Endodermal cell (in vitro differentiated cells): ENCODE measurements around the gene OSM. TPM values are rescaled to one million over a fixed set of nuclear protein-coding genes. Genes with fewer than 3 reads are reported as not detected.

Source experiments
- DNase-seq: peaks from one replicate; pipeline ENCODE4 v3.0.0-alpha.2; 2017
- H3K27ac ChIP-seq: 2 replicates; pipeline ENCODE4 v1.5.1; 2013; ENCODE audit warnings: mild to moderate bottlenecking, low read depth, low read length, moderate library complexity
- H3K27me3 ChIP-seq: 2 replicates; pipeline ENCODE4 v1.6.1; 2013; ENCODE audit warnings: mild to moderate bottlenecking, low read length, moderate library complexity; ENCODE audit not compliant: insufficient read depth, control insufficient read depth, poor library complexity, severe bottlenecking
- H3K36me3 ChIP-seq: 2 replicates; pipeline ENCODE4 v1.7.0; 2013; ENCODE audit warnings: mild to moderate bottlenecking, low read length, moderate library complexity; ENCODE audit not compliant: control insufficient read depth, insufficient read depth
- H3K4me1 ChIP-seq: one replicate; pipeline ENCODE4 v1.7.0; 2013; ENCODE audit warnings: low read length; ENCODE audit not compliant: control insufficient read depth, insufficient read depth
- H3K4me3 ChIP-seq: 2 replicates; pipeline ENCODE4 v1.5.1; 2013; ENCODE audit warnings: mild to moderate bottlenecking, low read length, moderate library complexity
- H3K9ac ChIP-seq: 2 replicates; pipeline ENCODE4 v1.6.1; 2013; ENCODE audit warnings: mild to moderate bottlenecking, low read length, moderate library complexity; ENCODE audit not compliant: poor library complexity, severe bottlenecking; ENCODE audit errors: extremely low read depth
- H3K9me3 ChIP-seq: 2 replicates; pipeline ENCODE4 v1.6.1; 2013; ENCODE audit warnings: mild to moderate bottlenecking, low read length, moderate library complexity; ENCODE audit not compliant: control insufficient read depth
- H3K27ac Mint-ChIP-seq: 2 replicates; pipeline ENCODE4 v1.8.0; 2020; ENCODE audit warnings: mixed read lengths
- H3K27me3 Mint-ChIP-seq: 2 replicates; pipeline ENCODE4 v1.8.0; 2021; ENCODE audit warnings: mild to moderate bottlenecking, mixed read lengths; ENCODE audit not compliant: insufficient read depth
- H3K36me3 Mint-ChIP-seq: 2 replicates; pipeline ENCODE4 v1.8.0; 2020; ENCODE audit warnings: low read depth, mixed read lengths
- H3K4me1 Mint-ChIP-seq: 2 replicates; pipeline ENCODE4 v1.8.0; 2020; ENCODE audit warnings: mixed read lengths
- H3K4me3 Mint-ChIP-seq: 2 replicates; pipeline ENCODE4 v1.8.0; 2020; ENCODE audit warnings: mild to moderate bottlenecking, moderate library complexity, mixed read lengths
- H3K9me3 Mint-ChIP-seq: 2 replicates; pipeline ENCODE4 v1.8.0; 2020; ENCODE audit warnings: mild to moderate bottlenecking, mixed read lengths
- WGBS, 2 experiments: methylation state at CpG; one replicate each; pipeline versions ENCODE4 v1.1.5 to v1.1.7; 2013; ENCODE audit warnings: missing lambda C conversion rate in 2 of 2, mixed read lengths in 1 of 2; ENCODE audit not compliant: insufficient coverage in 1 of 2, insufficient read length in 1 of 2; 5-methylcytosine and 5-hydroxymethylcytosine counted together
- total RNA-seq, 2 donors: library from RNA; stranded (reverse); fragmentation: NEBNext Ultra II Directional in 1 of 2; extraction: Animal tissue kit (Norgen Biotek cat#: 25700) in 1 of 2; gene quantifications; 2 replicates in 1 of 2; 3 replicates in 1 of 2; pipeline ENCODE4 v1.2.1, GENCODE V29; 2021
- TF ChIP-seq, protein P1 (sequence below): fragments of 200-600 bp; sonication (generic); conservative IDR thresholded peaks from 2 replicates; pipeline ENCODE4 v1.5.0; 2021; ENCODE audit warnings: antibody characterized with exemption, mild to moderate bottlenecking

The OSM gene
- total RNA-seq, 2 donors from 2014 or later: not detected

DNA sequence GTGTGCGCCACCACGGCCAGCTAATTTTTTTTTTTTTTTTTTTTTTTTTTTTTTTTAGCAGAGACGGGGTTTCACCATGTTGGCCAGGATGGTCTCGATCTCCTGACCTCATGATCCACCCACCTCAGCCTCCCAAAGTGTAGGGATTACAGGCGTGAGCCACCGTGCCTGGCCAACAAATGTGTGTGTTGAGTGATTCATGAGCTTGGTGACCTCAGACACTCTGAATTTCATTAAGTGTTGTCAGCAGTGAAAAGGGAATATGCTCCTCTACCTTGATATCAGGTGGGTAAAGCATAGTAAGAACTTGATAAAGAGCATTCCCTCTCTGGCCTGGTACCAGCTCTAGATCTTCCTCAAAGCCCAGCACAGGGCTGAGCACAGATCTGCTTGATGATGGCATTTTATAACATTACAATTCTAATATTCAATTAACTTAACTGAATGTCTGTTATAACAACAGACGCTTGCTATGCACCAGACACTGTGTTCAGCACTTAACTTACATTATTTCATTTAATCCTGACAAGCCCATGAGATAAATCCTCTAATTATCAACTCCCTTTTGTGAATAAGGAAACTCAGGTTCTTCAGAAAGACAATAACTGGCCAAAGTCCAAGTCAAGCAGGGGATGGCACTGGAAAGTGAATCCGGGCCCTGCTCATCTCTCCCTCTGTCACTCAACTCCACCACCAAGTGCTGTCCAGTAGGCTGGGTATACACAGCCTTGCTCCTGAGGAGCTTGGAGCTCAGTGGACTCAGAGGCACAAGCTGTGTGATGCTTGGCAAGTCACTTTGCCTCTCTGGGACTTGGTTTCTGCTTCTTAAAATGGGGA, 47.1 kb upstream of the OSM start:
- H3K36me3 Mint-ChIP-seq: peaks cover 13% of the 10 kb centered on the region
- no peak for DNase-seq
- H3K9me3 Mint-ChIP-seq: no peaks in the 10 kb centered on the region
- H3K27me3 Mint-ChIP-seq: no peaks in the 10 kb centered on the region
- Histone ChIP-seq H3K9ac (no peak overlapping the region), H3K9me3 (no peaks in the 10 kb centered on the region), H3K27ac (no peak overlapping the region), H3K4me1 (peaks cover 10% of the 10 kb centered on the region), H3K4me3 (no peak overlapping the region), H3K27me3 (no peaks in the 10 kb centered on the region), H3K36me3 (peaks cover 6% of the 10 kb centered on the region)
- peaks cover 31% of the 10 kb centered on the region for H3K4me1 Mint-ChIP-seq
- no peak overlapping the region for H3K4me3 Mint-ChIP-seq
- TF ChIP-seq, protein P1, sequence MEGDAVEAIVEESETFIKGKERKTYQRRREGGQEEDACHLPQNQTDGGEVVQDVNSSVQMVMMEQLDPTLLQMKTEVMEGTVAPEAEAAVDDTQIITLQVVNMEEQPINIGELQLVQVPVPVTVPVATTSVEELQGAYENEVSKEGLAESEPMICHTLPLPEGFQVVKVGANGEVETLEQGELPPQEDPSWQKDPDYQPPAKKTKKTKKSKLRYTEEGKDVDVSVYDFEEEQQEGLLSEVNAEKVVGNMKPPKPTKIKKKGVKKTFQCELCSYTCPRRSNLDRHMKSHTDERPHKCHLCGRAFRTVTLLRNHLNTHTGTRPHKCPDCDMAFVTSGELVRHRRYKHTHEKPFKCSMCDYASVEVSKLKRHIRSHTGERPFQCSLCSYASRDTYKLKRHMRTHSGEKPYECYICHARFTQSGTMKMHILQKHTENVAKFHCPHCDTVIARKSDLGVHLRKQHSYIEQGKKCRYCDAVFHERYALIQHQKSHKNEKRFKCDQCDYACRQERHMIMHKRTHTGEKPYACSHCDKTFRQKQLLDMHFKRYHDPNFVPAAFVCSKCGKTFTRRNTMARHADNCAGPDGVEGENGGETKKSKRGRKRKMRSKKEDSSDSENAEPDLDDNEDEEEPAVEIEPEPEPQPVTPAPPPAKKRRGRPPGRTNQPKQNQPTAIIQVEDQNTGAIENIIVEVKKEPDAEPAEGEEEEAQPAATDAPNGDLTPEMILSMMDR: no peak
- WGBS, 2 experiments: 94 to 95% methylated on average over 4 to 7 of the region's 8 CpGs
- no peak overlapping the region for H3K27ac Mint-ChIP-seq

DNA sequence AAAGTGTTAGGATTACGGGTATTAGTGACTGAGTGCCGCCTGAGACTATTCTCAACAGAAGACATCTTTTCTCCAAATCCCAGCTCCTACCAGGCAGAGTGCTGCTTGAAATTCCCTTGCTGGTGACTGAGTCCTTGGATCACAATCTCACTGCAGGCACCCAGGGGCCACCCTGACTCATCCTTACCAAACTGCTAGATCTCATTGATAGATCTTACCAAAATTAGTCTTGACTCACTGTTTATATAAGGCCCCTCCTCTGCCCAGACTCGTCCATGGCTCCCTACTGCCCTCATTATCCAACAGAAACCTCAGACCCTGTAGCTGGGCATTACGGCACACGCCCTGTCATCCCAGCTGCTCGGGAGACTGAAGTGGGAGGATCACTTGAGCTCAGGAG, 45.4 kb upstream of the OSM start:
- Mint-ChIP-seq H3K36me3 (peaks cover 13% of the 10 kb centered on the region), H3K9me3 (no peaks in the 10 kb centered on the region), H3K27me3 (no peaks in the 10 kb centered on the region), H3K27ac (no peak overlapping the region), H3K4me3 (no peak overlapping the region), H3K4me1 (peaks cover 18% of the 10 kb centered on the region)
- no peak overlapping the region for H3K4me3 ChIP-seq
- DNase-seq: no peak
- H3K27ac ChIP-seq: no peak overlapping the region
- H3K36me3 ChIP-seq: peaks cover 6% of the 10 kb centered on the region
- H3K4me1 ChIP-seq: peaks cover 6% of the 10 kb centered on the region
- H3K27me3 ChIP-seq: no peaks in the 10 kb centered on the region
- TF ChIP-seq, protein P1: no peak
- WGBS, 2 experiments: 90 to 94% methylated on average over 3 to 6 of the region's 6 CpGs
- no peak overlapping the region for H3K9ac ChIP-seq
- no peaks in the 10 kb centered on the region for H3K9me3 ChIP-seq

DNA sequence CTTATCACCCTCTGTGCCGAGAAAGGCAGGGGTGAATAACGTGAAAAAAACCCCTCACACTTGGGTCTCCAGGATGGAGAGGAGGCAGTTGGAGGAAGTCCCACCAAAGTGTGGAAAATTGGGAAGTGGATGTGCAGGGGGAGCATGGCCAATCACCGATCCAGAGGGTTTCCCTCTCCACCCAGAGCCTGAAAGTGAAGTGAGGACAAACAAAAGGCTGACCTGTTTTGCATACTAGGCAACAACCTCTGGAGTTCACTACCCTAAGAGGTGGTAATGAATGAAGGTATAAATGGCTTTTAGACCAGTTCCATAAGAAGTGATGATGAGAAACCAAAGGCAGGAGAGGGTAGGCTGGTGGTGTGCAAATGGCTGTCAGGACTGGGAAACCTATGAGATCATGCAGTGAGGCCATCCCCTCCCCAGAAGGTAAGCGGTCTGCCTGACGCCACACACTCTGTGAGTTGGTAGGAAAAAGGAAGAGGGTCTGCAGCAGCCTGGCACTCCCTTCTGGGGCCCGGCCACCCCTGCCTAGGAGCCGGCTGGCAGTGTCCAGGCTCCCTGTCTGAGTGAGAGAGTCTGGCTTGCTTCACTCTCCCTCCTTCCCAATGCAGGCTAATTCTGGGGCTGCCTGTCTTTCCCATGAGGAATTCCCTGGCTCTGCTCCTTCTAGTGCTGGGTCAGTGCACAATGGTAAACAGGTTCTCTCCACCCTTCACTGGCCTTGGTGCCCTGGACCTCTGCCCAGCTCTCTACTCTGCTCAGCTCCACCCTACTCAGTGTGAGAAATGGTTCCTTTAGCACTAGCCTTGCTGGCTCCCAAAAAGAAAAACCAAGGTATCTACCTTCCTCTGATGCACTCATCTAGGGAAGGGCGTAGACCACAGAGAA, 44.5 kb upstream of the OSM start:
- WGBS, 2 experiments: 79 to 89% methylated on average over 2 to 8 of the region's 8 CpGs
- Mint-ChIP-seq H3K4me1 (peaks cover 18% of the 10 kb centered on the region), H3K4me3 (no peak overlapping the region), H3K27ac (no peak overlapping the region), H3K27me3 (no peaks in the 10 kb centered on the region), H3K9me3 (no peaks in the 10 kb centered on the region), H3K36me3 (peaks cover 13% of the 10 kb centered on the region)
- peaks cover 6% of the 10 kb centered on the region for H3K36me3 ChIP-seq
- TF ChIP-seq, protein P1: no peak
- H3K9ac ChIP-seq: no peak overlapping the region
- H3K4me1 ChIP-seq: peaks cover 6% of the 10 kb centered on the region
- no peak overlapping the region for H3K27ac ChIP-seq
- no peaks in the 10 kb centered on the region for H3K9me3 ChIP-seq
- H3K4me3 ChIP-seq: no peak overlapping the region
- no peaks in the 10 kb centered on the region for H3K27me3 ChIP-seq
- no peak for DNase-seq
